DMS79 treated with DMSO at 0.1 percent for 48 hours (cell line): Measurements from ENCODE around the gene BRD9.
"Not testable (repeated sequence)": the region's sequence is repeated elsewhere in the genome, so short reads cannot be mapped to it uniquely, and the experiment has no call there.

Experiments
- DNase-seq: peaks from one replicate; lab custom pipeline; 2025; lab: John Stamatoyannopoulos, UW

BRD9 gene

GRCh38 chr5:902129-902916 is 9.7 kb upstream of the BRD9 start:
- DNase-seq, result peak; percentile 74

- no peak for DNase-seq
Observed at GRCh38 chr5:900781-901180, 8.2 kb upstream of the BRD9 start.

- DNase-seq, result no peak
Observed at GRCh38 chr5:893711-894110, 1.1 kb upstream of the BRD9 start.

- no peak for DNase-seq
Observed at GRCh38 chr5:893137-893506, 521 bp upstream of the BRD9 start.

GRCh38 chr5:891837-892393 is 686 bp downstream of the BRD9 start:
- no peak for DNase-seq

GRCh38 chr5:891117-891836 is 1.3 kb downstream of the BRD9 start:
- no peak for DNase-seq

GRCh38 chr5:889075-889710 is 3.4 kb downstream of the BRD9 start:
- no peak for DNase-seq

- DNase-seq, result no peak
Observed at GRCh38 chr5:888638-889035, 4.0 kb downstream of the BRD9 start.

GRCh38 chr5:887947-888637 is 4.5 kb downstream of the BRD9 start:
- DNase-seq, result peak; percentile 57

GRCh38 chr5:886716-887325 is 5.8 kb downstream of the BRD9 start:
- peak; percentile 39 for DNase-seq

- DNase-seq, result no peak
Observed at GRCh38 chr5:886036-886435, 6.6 kb downstream of the BRD9 start.

GRCh38 chr5:885529-885928 is 7.1 kb downstream of the BRD9 start:
- peak; percentile 93 for DNase-seq

- DNase-seq, result no peak
Observed at GRCh38 chr5:885127-885442, 7.5 kb downstream of the BRD9 start.

GRCh38 chr5:884345-885126 is 8.1 kb downstream of the BRD9 start:
- DNase-seq, result no peak

- DNase-seq, result no peak
Observed at GRCh38 chr5:883475-884181, 9.0 kb downstream of the BRD9 start.

GRCh38 chr5:882253-883183 is 10.1 kb downstream of the BRD9 start:
- DNase-seq, result no peak

- DNase-seq, result no peak
Observed at GRCh38 chr5:881551-881935, 11.1 kb downstream of the BRD9 start.

- no peak for DNase-seq
Observed at GRCh38 chr5:880816-881550, 11.6 kb downstream of the BRD9 start.

GRCh38 chr5:878677-879076 is 13.9 kb downstream of the BRD9 start:
- DNase-seq, result not testable (repeated sequence)
